ENCODE measurements around the gene GPC6. TPM values are rescaled to one million over a fixed set of nuclear protein-coding genes. Genes with fewer than 3 reads are reported as not detected.

The GPC6 gene
- total RNA-seq, 1 donor from 2014 or later, result 42.9 TPM

GRCh38 chr13:93407551-93407950 is 180.9 kb downstream of the GPC6 start:
- Histone ChIP-seq H3K27ac (no peak overlapping the region), H2AFZ (replicated peaks) (no peak overlapping the region), H3K9me3 (ENCODE audit: low read depth) (no peaks in the 10 kb centered on the region), H3K36me3 (no peaks in the 10 kb centered on the region), H3K4me2 (no peak overlapping the region), H3F3A (ENCODE audit: low read depth) (no peaks in the 10 kb centered on the region), H3K79me2 (ENCODE audit: low read depth) (no peaks in the 10 kb centered on the region), H3K27me3 (no peaks in the 10 kb centered on the region), H4K20me1 (ENCODE audit: low read depth) (no peaks in the 10 kb centered on the region), H3K4me3 (no peak overlapping the region), H3K9ac (no peak overlapping the region), H3K4me1 (no peaks in the 10 kb centered on the region)
- TF ChIP-seq, protein P1, sequence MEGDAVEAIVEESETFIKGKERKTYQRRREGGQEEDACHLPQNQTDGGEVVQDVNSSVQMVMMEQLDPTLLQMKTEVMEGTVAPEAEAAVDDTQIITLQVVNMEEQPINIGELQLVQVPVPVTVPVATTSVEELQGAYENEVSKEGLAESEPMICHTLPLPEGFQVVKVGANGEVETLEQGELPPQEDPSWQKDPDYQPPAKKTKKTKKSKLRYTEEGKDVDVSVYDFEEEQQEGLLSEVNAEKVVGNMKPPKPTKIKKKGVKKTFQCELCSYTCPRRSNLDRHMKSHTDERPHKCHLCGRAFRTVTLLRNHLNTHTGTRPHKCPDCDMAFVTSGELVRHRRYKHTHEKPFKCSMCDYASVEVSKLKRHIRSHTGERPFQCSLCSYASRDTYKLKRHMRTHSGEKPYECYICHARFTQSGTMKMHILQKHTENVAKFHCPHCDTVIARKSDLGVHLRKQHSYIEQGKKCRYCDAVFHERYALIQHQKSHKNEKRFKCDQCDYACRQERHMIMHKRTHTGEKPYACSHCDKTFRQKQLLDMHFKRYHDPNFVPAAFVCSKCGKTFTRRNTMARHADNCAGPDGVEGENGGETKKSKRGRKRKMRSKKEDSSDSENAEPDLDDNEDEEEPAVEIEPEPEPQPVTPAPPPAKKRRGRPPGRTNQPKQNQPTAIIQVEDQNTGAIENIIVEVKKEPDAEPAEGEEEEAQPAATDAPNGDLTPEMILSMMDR (IDR thresholded peaks at IDR 0.05), result no peak
- no peak for TF ChIP-seq EZH2 (IDR thresholded peaks at IDR 0.05)
- no peak for TF ChIP-seq EZH2phosphoT487 (IDR thresholded peaks at IDR 0.05)
- H3K9me3 Mint-ChIP-seq, result no peaks in the 10 kb centered on the region
- no peak overlapping the region for H3K27ac Mint-ChIP-seq
- DNase-seq (ENCODE audit: low spot score), result no peak
- peaks cover 6% of the 10 kb centered on the region for H3K4me1 Mint-ChIP-seq
- H3K36me3 Mint-ChIP-seq, result no peaks in the 10 kb centered on the region
- H3K4me3 Mint-ChIP-seq, result no peak overlapping the region
- no peaks in the 10 kb centered on the region for H3K27me3 Mint-ChIP-seq (ENCODE audit: insufficient read depth, low read depth)

GRCh38 chr13:93409001-93409400 is 182.4 kb downstream of the GPC6 start:
- Mint-ChIP-seq H3K27me3 (ENCODE audit: insufficient read depth, low read depth) (peaks cover 2% of the 10 kb centered on the region), H3K27ac (no peak overlapping the region), H3K9me3 (no peaks in the 10 kb centered on the region), H3K4me3 (no peak overlapping the region), H3K4me1 (peaks cover 4% of the 10 kb centered on the region), H3K36me3 (no peaks in the 10 kb centered on the region)
- DNase-seq (ENCODE audit: low spot score), result no peak
- Histone ChIP-seq H3K4me1 (no peaks in the 10 kb centered on the region), H3K9ac (no peak overlapping the region), H3K4me2 (no peak overlapping the region), H3K79me2 (ENCODE audit: low read depth) (no peaks in the 10 kb centered on the region), H3F3A (ENCODE audit: low read depth) (no peaks in the 10 kb centered on the region), H2AFZ (replicated peaks) (no peak overlapping the region), H3K9me3 (ENCODE audit: low read depth) (no peaks in the 10 kb centered on the region), H3K36me3 (no peaks in the 10 kb centered on the region), H3K27me3 (no peaks in the 10 kb centered on the region), H3K4me3 (no peak overlapping the region), H3K27ac (no peak overlapping the region), H4K20me1 (ENCODE audit: low read depth) (no peaks in the 10 kb centered on the region)
- TF ChIP-seq EZH2phosphoT487 (IDR thresholded peaks at IDR 0.05), result no peak
- no peak for TF ChIP-seq EZH2 (IDR thresholded peaks at IDR 0.05)
- TF ChIP-seq, protein P1 (IDR thresholded peaks at IDR 0.05), result no peak

DNA sequence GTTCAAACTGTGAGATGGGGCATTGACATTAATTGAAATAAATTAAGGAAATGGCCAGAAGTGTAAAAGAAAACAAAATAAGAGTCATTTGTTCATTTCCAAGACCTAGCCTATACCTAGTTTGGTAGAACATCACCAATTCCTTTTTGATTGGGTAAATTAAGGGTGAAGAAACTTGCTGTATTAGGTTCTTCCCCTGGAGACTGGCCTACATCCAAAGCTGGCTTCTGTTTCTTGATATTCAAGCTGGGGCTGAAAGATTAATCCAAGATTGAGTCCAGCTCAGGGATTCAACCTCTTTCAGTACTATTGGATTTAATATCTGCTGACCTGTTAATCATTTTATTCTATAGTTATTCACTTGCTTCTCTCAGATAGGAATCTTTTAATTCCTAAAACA is 183.2 kb downstream of the GPC6 start:
- Mint-ChIP-seq H3K36me3 (no peaks in the 10 kb centered on the region), H3K27me3 (ENCODE audit: insufficient read depth, low read depth) (peaks cover 2% of the 10 kb centered on the region), H3K27ac (no peak overlapping the region), H3K4me1 (peaks cover 4% of the 10 kb centered on the region), H3K9me3 (no peaks in the 10 kb centered on the region), H3K4me3 (no peak overlapping the region)
- TF ChIP-seq, protein P1 (IDR thresholded peaks at IDR 0.05), result no peak
- TF ChIP-seq EZH2 (IDR thresholded peaks at IDR 0.05) (no peak), EZH2phosphoT487 (IDR thresholded peaks at IDR 0.05) (no peak)
- Histone ChIP-seq H3K9me3 (ENCODE audit: low read depth) (no peaks in the 10 kb centered on the region), H4K20me1 (ENCODE audit: low read depth) (no peaks in the 10 kb centered on the region), H3K36me3 (no peaks in the 10 kb centered on the region), H3K4me2 (no peak overlapping the region), H3K4me1 (no peaks in the 10 kb centered on the region), H2AFZ (replicated peaks) (no peak overlapping the region), H3K9ac (no peak overlapping the region), H3K79me2 (ENCODE audit: low read depth) (no peaks in the 10 kb centered on the region), H3K27ac (no peak overlapping the region), H3K27me3 (no peaks in the 10 kb centered on the region), H3K4me3 (no peak overlapping the region), H3F3A (ENCODE audit: low read depth) (no peaks in the 10 kb centered on the region)
- no peak for DNase-seq (ENCODE audit: low spot score)

All from neural progenitor cell (in vitro differentiated cells).